Mesendoderm (in vitro differentiated cells): ENCODE data around the gene RNF133. TPM values are rescaled to one million over a fixed set of nuclear protein-coding genes. Genes with fewer than 3 reads are reported as not detected.

ENCODE experiments used
- DNase-seq: peaks from one replicate; pipeline ENCODE4 v3.0.0; 2013
- H2AK5ac ChIP-seq: 2 replicates; pipeline ENCODE4 v1.6.1; 2013; ENCODE audit warnings: low read length, inconsistent platforms
- H2BK120ac ChIP-seq: 2 replicates; pipeline ENCODE4 v1.6.1; 2013; ENCODE audit warnings: low read depth, mild to moderate bottlenecking, low read length, moderate library complexity, mixed read lengths
- H2BK15ac ChIP-seq: replicated peaks from 2 replicates; pipeline ENCODE4 v1.6.1; 2013; ENCODE audit warnings: low read depth, mild to moderate bottlenecking, moderate library complexity
- H2BK5ac ChIP-seq: 2 replicates; pipeline ENCODE4 v1.6.1; 2013; ENCODE audit warnings: low read length, inconsistent platforms
- H3K18ac ChIP-seq: 2 replicates; pipeline ENCODE4 v1.6.1; 2013; ENCODE audit warnings: mild to moderate bottlenecking, low read length, mixed read lengths
- H3K23ac ChIP-seq: one replicate; pipeline ENCODE4 v1.6.1; 2013; ENCODE audit warnings: low read length
- H3K27ac ChIP-seq: 2 replicates; pipeline ENCODE4 v1.5.1; 2013; ENCODE audit warnings: low read depth, mild to moderate bottlenecking, inconsistent platforms, low read length, moderate library complexity
- H3K27me3 ChIP-seq: 2 replicates; pipeline ENCODE4 v1.6.1; 2013; ENCODE audit warnings: low read length, control low read depth, mild to moderate bottlenecking, inconsistent platforms; ENCODE audit not compliant: insufficient read depth, poor library complexity
- H3K36me3 ChIP-seq: 2 replicates; pipeline ENCODE4 v1.6.1; 2013; ENCODE audit warnings: low read length, inconsistent platforms; ENCODE audit not compliant: control insufficient read depth, insufficient read depth
- H3K4ac ChIP-seq: one replicate; pipeline ENCODE4 v1.6.1; 2013; ENCODE audit warnings: low read depth, mild to moderate bottlenecking, low read length, moderate library complexity
- H3K4me1 ChIP-seq: 2 replicates; pipeline ENCODE4 v1.6.1; 2013; ENCODE audit warnings: low read depth, low read length, inconsistent platforms; ENCODE audit not compliant: control insufficient read depth
- H3K4me2 ChIP-seq: 2 replicates; pipeline ENCODE4 v1.6.1; 2013; ENCODE audit warnings: low read length
- H3K4me3 ChIP-seq: 2 replicates; pipeline ENCODE4 v1.5.1; 2013; ENCODE audit warnings: mild to moderate bottlenecking, low read length
- H3K56ac ChIP-seq: one replicate; pipeline ENCODE4 v1.6.1; 2013; ENCODE audit warnings: low read length
- H3K79me1 ChIP-seq: 2 replicates; pipeline ENCODE4 v1.6.1; 2013; ENCODE audit warnings: low read length, inconsistent platforms
- H3K79me2 ChIP-seq: 2 replicates; pipeline ENCODE4 v1.6.1; 2013; ENCODE audit warnings: mild to moderate bottlenecking, low read length; ENCODE audit not compliant: control insufficient read depth, insufficient read depth
- H3K9ac ChIP-seq: 2 replicates; pipeline ENCODE4 v1.6.1; 2013; ENCODE audit warnings: low read length, inconsistent platforms
- H4K5ac ChIP-seq: one replicate; pipeline ENCODE4 v1.6.1; 2013; ENCODE audit warnings: low read length
- H4K8ac ChIP-seq: one replicate; pipeline ENCODE4 v1.6.1; 2013; ENCODE audit warnings: low read depth, mild to moderate bottlenecking, control low read depth, low read length, moderate library complexity
- WGBS: extraction: QIAGEN DNeasy Blood & Tissue Kit; methylation state at CpG from one replicate; pipeline ENCODE4 v1.1.7; 2013; ENCODE audit warnings: low lambda C conversion rate, missing lambda C conversion rate; ENCODE audit not compliant: insufficient coverage; ENCODE audit errors: extremely low coverage; 5-methylcytosine and 5-hydroxymethylcytosine counted together
- polyA plus RNA-seq, 2 experiments: library from polyadenylated mRNA; stranded (reverse); fragments of 200-250 nt; gene quantifications; one replicate each; pipeline ENCODE4 v1.2.3, GENCODE V29; 2013

The RNF133 gene, protein sequence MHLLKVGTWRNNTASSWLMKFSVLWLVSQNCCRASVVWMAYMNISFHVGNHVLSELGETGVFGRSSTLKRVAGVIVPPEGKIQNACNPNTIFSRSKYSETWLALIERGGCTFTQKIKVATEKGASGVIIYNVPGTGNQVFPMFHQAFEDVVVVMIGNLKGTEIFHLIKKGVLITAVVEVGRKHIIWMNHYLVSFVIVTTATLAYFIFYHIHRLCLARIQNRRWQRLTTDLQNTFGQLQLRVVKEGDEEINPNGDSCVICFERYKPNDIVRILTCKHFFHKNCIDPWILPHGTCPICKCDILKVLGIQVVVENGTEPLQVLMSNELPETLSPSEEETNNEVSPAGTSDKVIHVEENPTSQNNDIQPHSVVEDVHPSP
- 0.03 TPM for polyA plus RNA-seq (2013, experiment 1 of 2)
- polyA plus RNA-seq (2013, experiment 2 of 2), result 0.04 TPM

DNA sequence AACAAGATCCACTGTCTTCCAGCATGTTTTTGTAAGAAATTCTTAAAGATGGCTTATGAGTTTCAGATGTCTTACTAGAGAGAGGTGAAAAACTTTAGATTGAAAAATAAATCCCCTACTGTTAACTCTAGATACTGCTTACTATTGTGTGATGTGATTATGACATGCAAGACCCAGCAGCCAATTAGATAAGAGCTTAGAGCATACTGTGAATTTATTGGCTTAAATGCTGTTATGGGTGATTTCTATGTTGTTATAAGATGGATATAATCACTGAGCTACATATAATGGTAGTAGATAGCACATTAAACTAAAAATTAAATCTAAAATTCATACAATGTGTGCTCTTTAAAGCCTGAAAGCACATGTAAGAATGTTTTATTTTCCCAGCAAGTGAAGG is at the start of gene RNF133:
Gene RNF133 (minus strand): TSS at position 101 of the 400 bp plus-strand sequence. CDS start 199 bp downstream, outside the sequence.
- Histone ChIP-seq H4K8ac (no peak within 1 kb of the TSS), H3K36me3 (no peaks in the 10 kb centered on the region), H3K79me1 (no peaks in the 10 kb centered on the region), H3K4me2 (no peak within 1 kb of the TSS), H3K27me3 (no peaks in the 10 kb centered on the region), H2AK5ac (no peak within 1 kb of the TSS), H4K5ac (no peak within 1 kb of the TSS), H3K23ac (no peak within 1 kb of the TSS), H2BK120ac (no peak within 1 kb of the TSS), H3K56ac (no peak within 1 kb of the TSS), H2BK5ac (no peak within 1 kb of the TSS), H3K4me1 (no peaks in the 10 kb centered on the region), H3K79me2 (no peaks in the 10 kb centered on the region), H3K9ac (no peak within 1 kb of the TSS), H3K27ac (no peak within 1 kb of the TSS), H3K4me3 (no peak within 1 kb of the TSS), H3K18ac (no peak within 1 kb of the TSS), H2BK15ac (no peak within 1 kb of the TSS), H3K4ac (no peak within 1 kb of the TSS)
- DNase-seq, result no peak

- DNase-seq, result no peak
- Histone ChIP-seq H3K4me2 (no peak overlapping the region), H3K23ac (no peak overlapping the region), H3K18ac (no peak overlapping the region), H3K79me1 (no peaks in the 10 kb centered on the region), H3K4me1 (peaks cover 1% of the 10 kb centered on the region), H3K4ac (no peak overlapping the region), H4K8ac (no peak overlapping the region), H3K79me2 (no peaks in the 10 kb centered on the region), H2BK120ac (no peak overlapping the region), H3K56ac (no peak overlapping the region), H2AK5ac (no peak overlapping the region), H2BK15ac (no peak overlapping the region), H4K5ac (no peak overlapping the region), H3K27ac (no peak overlapping the region), H3K9ac (no peak overlapping the region), H2BK5ac (no peak overlapping the region), H3K4me3 (no peak overlapping the region), H3K27me3 (no peaks in the 10 kb centered on the region), H3K36me3 (no peaks in the 10 kb centered on the region)
- no CpG with 5 or more reads among the region's 2 CpGs for WGBS
These were observed 49.3 kb upstream of the RNF133 start for GRCh38 chr7:122748195-122748594.

DNA sequence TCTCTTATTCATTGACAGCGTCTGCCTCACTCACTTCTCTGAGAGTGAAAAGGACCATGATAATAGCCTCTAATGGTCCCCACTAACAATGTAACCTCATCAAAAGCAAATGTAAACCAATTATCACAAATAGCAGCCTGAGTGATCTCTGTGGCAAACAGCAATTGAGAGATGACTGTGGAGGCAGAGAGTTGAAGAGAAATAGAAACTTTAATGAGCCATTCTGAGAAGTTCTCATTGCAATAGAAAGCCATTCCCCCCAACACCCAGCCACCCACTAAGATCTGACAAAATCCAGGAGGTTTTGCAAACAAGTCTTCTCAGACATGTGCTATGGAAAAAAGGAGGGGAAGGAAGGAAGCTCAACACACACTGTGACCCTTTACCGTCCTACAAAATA is 48.0 kb upstream of the RNF133 start:
- Histone ChIP-seq H3K4ac (no peak overlapping the region), H3K4me3 (no peak overlapping the region), H3K23ac (no peak overlapping the region), H3K4me2 (no peak overlapping the region), H4K8ac (no peak overlapping the region), H3K9ac (no peak overlapping the region), H3K79me2 (no peaks in the 10 kb centered on the region), H3K79me1 (no peaks in the 10 kb centered on the region), H3K27me3 (no peaks in the 10 kb centered on the region), H2BK120ac (no peak overlapping the region), H2BK15ac (no peak overlapping the region), H3K18ac (no peak overlapping the region), H3K36me3 (no peaks in the 10 kb centered on the region), H3K4me1 (peaks cover 1% of the 10 kb centered on the region), H4K5ac (no peak overlapping the region), H3K27ac (no peak overlapping the region), H2AK5ac (no peak overlapping the region), H3K56ac (no peak overlapping the region), H2BK5ac (no peak overlapping the region)
- no peak for DNase-seq
- WGBS, result no CpG with 5 or more reads among the region's 2 CpGs

DNA sequence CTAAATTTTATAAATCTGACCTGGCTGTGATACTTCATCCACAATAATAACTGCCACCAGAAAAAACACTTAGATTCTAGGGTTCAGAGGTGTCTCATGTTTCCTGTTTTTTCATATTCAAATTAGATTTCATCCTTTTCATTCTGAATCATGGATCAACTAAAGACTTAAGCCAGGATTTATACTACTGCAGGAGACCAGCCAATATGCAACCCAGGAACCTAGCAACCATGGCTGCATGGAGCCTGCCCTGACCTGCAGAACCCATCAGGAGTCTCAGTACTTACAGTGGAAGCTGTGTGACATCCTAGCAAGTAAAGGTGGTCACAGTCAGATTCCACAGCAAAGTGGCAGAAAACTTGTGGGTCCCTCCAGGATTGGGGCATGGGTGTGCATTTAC is 44.3 kb upstream of the RNF133 start:
- no peak overlapping the region for H3K56ac ChIP-seq
- peaks cover 1% of the 10 kb centered on the region for H3K4me1 ChIP-seq
- no peak overlapping the region for H2AK5ac ChIP-seq
- H3K4me3 ChIP-seq, result no peak overlapping the region
- H4K5ac ChIP-seq, result no peak overlapping the region
- H3K27ac ChIP-seq, result no peak overlapping the region
- no peak for DNase-seq
- H3K36me3 ChIP-seq, result no peaks in the 10 kb centered on the region
- H3K9ac ChIP-seq, result no peak overlapping the region
- H3K18ac ChIP-seq, result no peak overlapping the region
- H3K4ac ChIP-seq, result no peak overlapping the region
- H2BK120ac ChIP-seq, result no peak overlapping the region
- no peaks in the 10 kb centered on the region for H3K27me3 ChIP-seq
- no peak overlapping the region for H2BK15ac ChIP-seq
- no peaks in the 10 kb centered on the region for H3K79me1 ChIP-seq
- H3K79me2 ChIP-seq, result no peaks in the 10 kb centered on the region
- H3K23ac ChIP-seq, result no peak overlapping the region
- H3K4me2 ChIP-seq, result no peak overlapping the region
- H2BK5ac ChIP-seq, result no peak overlapping the region
- no peak overlapping the region for H4K8ac ChIP-seq

DNA sequence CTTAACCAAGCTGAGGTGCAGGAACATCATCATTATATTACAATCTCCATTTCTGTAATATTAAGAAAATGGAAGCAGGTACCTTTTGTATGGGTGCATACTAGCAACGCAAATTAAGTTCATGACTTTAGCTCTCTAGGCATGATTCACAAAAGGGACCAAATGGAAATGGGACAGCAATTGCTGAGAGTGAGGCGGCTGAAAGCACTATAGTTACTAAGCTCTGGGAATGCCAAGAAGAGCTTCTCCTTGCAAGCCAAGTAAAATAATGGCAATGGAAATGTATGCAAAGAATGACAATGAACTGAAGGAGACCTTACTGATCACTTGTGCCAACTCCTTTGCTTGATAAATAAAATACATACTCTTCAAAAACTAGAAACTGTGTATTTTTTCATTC is 40.0 kb upstream of the RNF133 start:
- WGBS, result no CpG with 5 or more reads among the region's 2 CpGs
- no peak overlapping the region for H3K4ac ChIP-seq
- no peaks in the 10 kb centered on the region for H3K4me1 ChIP-seq
- H2BK15ac ChIP-seq, result no peak overlapping the region
- no peak overlapping the region for H4K5ac ChIP-seq
- H3K27ac ChIP-seq, result no peak overlapping the region
- H4K8ac ChIP-seq, result no peak overlapping the region
- H3K9ac ChIP-seq, result no peak overlapping the region
- no peaks in the 10 kb centered on the region for H3K79me2 ChIP-seq
- H3K4me3 ChIP-seq, result no peak overlapping the region
- no peak for DNase-seq
- H3K79me1 ChIP-seq, result no peaks in the 10 kb centered on the region
- no peaks in the 10 kb centered on the region for H3K36me3 ChIP-seq
- H3K23ac ChIP-seq, result no peak overlapping the region
- H3K18ac ChIP-seq, result no peak overlapping the region
- no peak overlapping the region for H2BK120ac ChIP-seq
- H2AK5ac ChIP-seq, result no peak overlapping the region
- H3K4me2 ChIP-seq, result no peak overlapping the region
- no peaks in the 10 kb centered on the region for H3K27me3 ChIP-seq
- no peak overlapping the region for H3K56ac ChIP-seq
- no peak overlapping the region for H2BK5ac ChIP-seq

GRCh38 chr7:122736183-122736582 is 37.3 kb upstream of the RNF133 start:
- Histone ChIP-seq H3K4me2 (no peak overlapping the region), H4K5ac (no peak overlapping the region), H2AK5ac (no peak overlapping the region), H3K18ac (no peak overlapping the region), H3K36me3 (no peaks in the 10 kb centered on the region), H3K56ac (no peak overlapping the region), H2BK5ac (no peak overlapping the region), H2BK120ac (no peak overlapping the region), H3K4me3 (no peak overlapping the region), H3K9ac (no peak overlapping the region), H2BK15ac (no peak overlapping the region), H3K23ac (no peak overlapping the region), H4K8ac (no peak overlapping the region), H3K4me1 (no peaks in the 10 kb centered on the region), H3K79me1 (no peaks in the 10 kb centered on the region), H3K79me2 (no peaks in the 10 kb centered on the region), H3K27me3 (no peaks in the 10 kb centered on the region), H3K4ac (no peak overlapping the region), H3K27ac (no peak overlapping the region)
- DNase-seq, result peak; percentile 58
- WGBS, result no CpG with 5 or more reads among the region's 1 CpG
